Adrenal gland (tissue), 12 donors: ENCODE measurements around the gene RYR2. TPM values are rescaled to one million over a fixed set of nuclear protein-coding genes. Genes with fewer than 3 reads are reported as not detected.

Experiments
- DNase-seq, 7 donors: peaks; one replicate each; pipeline ENCODE4 v3.0.0-alpha.2; 2019 to 2020
- H3K27ac ChIP-seq, 5 donors: fragments of 200-600 bp; sonication (generic) in 4 of 5; 1 replicate in 3 of 5; 2 replicates in 2 of 5; pipeline versions ENCODE4 v1.5.1 to v1.8.0; 2016 to 2020; ENCODE audit warnings: mild to moderate bottlenecking in 1 of 5
- H3K27me3 ChIP-seq: fragments of 200-600 bp; 2 replicates; pipeline ENCODE4 v1.8.0; 2021
- H3K36me3 ChIP-seq, 2 donors: fragments of 200-600 bp; replicated peaks in 1 of 2; 1 replicate in 1 of 2; 2 replicates in 1 of 2; pipeline versions ENCODE4 v1.5.1 to v1.8.0; 2018 to 2022
- H3K4me1 ChIP-seq, 2 donors: fragments of 200-600 bp; replicated peaks in 1 of 2; 1 replicate in 1 of 2; 2 replicates in 1 of 2; pipeline versions ENCODE4 v1.5.1 to v1.8.0; 2018 to 2021
- H3K4me3 ChIP-seq, 4 donors: fragments of 200-600 bp; sonication (generic) in 3 of 4; one replicate each; pipeline ENCODE4 v1.5.1; 2016 to 2018
- H3K9me3 ChIP-seq, 3 donors: fragments of 200-600 bp; sonication (generic) in 1 of 3; replicated peaks in 1 of 3; 1 replicate in 2 of 3; 2 replicates in 1 of 3; pipeline versions ENCODE4 v1.5.1 to v1.8.0; 2016 to 2021
- CTCF ChIP-seq, 6 experiments: fragments of 450-650 bp in 4 of 6; fragments of 200-600 bp in 2 of 6; sonication (generic) in 1 of 6; IDR thresholded peaks; 1 replicate in 5 of 6; 2 replicates in 1 of 6; pipeline versions ENCODE4 v1.5.1 to v1.8.0; 2016 to 2021; ENCODE audit warnings: antibody characterized with exemption in 6 of 6, mild to moderate bottlenecking in 2 of 6, moderate library complexity in 1 of 6
- POLR2A ChIP-seq, 2 donors: fragments of 450-650 bp; IDR thresholded peaks; one replicate each; pipeline ENCODE4 v1.6.1; 2017; ENCODE audit warnings: antibody characterized with exemption in 2 of 2, mild to moderate bottlenecking in 2 of 2, moderate library complexity in 1 of 2
- WGBS, 4 donors: extraction: QIAGEN DNeasy Blood & Tissue Kit in 2 of 4; methylation state at CpG; one replicate each; pipeline versions ENCODE4 v1.1.5 to v1.1.7; 2013 to 2017; 5-methylcytosine and 5-hydroxymethylcytosine counted together
- intact Hi-C, 2 donors: fragments of 100-400 bp; cut with DNase I; formaldehyde crosslinking; loops; one replicate each; pipeline versions ENCODE4 v1.14.1 to v1.15.0; 2022 to 2023
- polyA plus RNA-seq, 3 donors: library from polyadenylated mRNA; stranded (reverse); fragments of 200-250 nt in 2 of 3; fragments of 350-450 nt in 1 of 3; fragmentation: Illumina TruSeq in 1 of 3; extraction: RNeasy Lipid Tissue Mini Kit (QIAGEN cat#74804) in 1 of 3; gene quantifications; one replicate each; pipeline ENCODE4 v1.2.3, GENCODE V29; 2013 to 2014
- total RNA-seq, 9 donors: library from RNA; depleted of rRNA in 4 of 9; stranded (reverse); fragments of >200 nt in 4 of 9; fragments of 120-200 nt in 1 of 9; fragmentation: NEBNext Ultra II Directional in 1 of 9; extraction: Animal tissue kit (Norgen Biotek cat#: 25700) in 1 of 9; gene quantifications; one replicate each; pipeline versions ENCODE4 v1.1.0 to v1.2.4, GENCODE V29; 2013 to 2023
- donor health status: healthy with polysubstance abuse.
- donor health status: Bipolar disorder and iron deficiency.
- donor health status: DM: yes; HTN: yes; CAD: no.
- donor health status: DM: no; HTN: no; CAD: no.
- donor health status: DM: no; HTN: no; CAD: no.
- donor health status: DM: yes; HTN: yes; CAD: no.

RYR2 gene
- total and polyA plus RNA-seq, 12 donors: 0.07 to 6.3 (median 0.18) TPM; not detected in 1

GRCh38 chr1:237799762-237800474 lies 757.9 kb downstream of the RYR2 start:
- no peak overlapping the region for H3K4me3 ChIP-seq
- no peaks in the 10 kb centered on the region for H3K9me3 ChIP-seq
- H3K36me3 ChIP-seq: no peaks in the 10 kb centered on the region
- 43 to 63% (median 57%) methylated on average over 5 of the region's 5 CpGs for WGBS, 4 donors
- H3K27ac ChIP-seq: no peak overlapping the region
- no peak for TF ChIP-seq POLR2A (IDR thresholded peaks at IDR 0.05)
- TF ChIP-seq CTCF (IDR thresholded peaks at IDR 0.05): peak in 1 of 6 experiments; percentile 11
- no peaks in the 10 kb centered on the region for H3K4me1 ChIP-seq
- intact Hi-C loops: no loop called here
- no peaks in the 10 kb centered on the region for H3K27me3 ChIP-seq
- DNase-seq: peak; percentile 16 to 60 (median 19)

GRCh38 chr1:237804516-237804915 lies 762.5 kb downstream of the RYR2 start:
- no peak for DNase-seq
- H3K4me1 ChIP-seq: no peaks in the 10 kb centered on the region
- 71 to 84% (median 80%) methylated on average over 3 of the region's 3 CpGs for WGBS, 4 donors

GRCh38 chr1:237809099-237809498 lies 767.1 kb downstream of the RYR2 start:
- no peak for DNase-seq
- no peak overlapping the region for H3K4me3 ChIP-seq
- H3K27ac ChIP-seq: no peak overlapping the region
- WGBS, 4 donors: 43 to 63% (median 58%) methylated on average over 2 of the region's 2 CpGs
- H3K36me3 ChIP-seq: no peaks in the 10 kb centered on the region
- no peaks in the 10 kb centered on the region for H3K4me1 ChIP-seq
- no peaks in the 10 kb centered on the region for H3K9me3 ChIP-seq
- TF ChIP-seq CTCF (IDR thresholded peaks at IDR 0.05) (no peak), POLR2A (IDR thresholded peaks at IDR 0.05) (no peak)
- intact Hi-C loops: no loop called here
- H3K27me3 ChIP-seq: peaks cover 4% of the 10 kb centered on the region

More at GRCh38 chr1:237804516-237804915, 762.5 kb downstream of the RYR2 start:
- Histone ChIP-seq H3K9me3 (no peaks in the 10 kb centered on the region), H3K36me3 (no peaks in the 10 kb centered on the region), H3K4me3 (no peak overlapping the region), H3K27me3 (peaks cover 4% of the 10 kb centered on the region), H3K27ac (no peak overlapping the region)
- TF ChIP-seq CTCF (IDR thresholded peaks at IDR 0.05) (no peak), POLR2A (IDR thresholded peaks at IDR 0.05) (no peak)
- intact Hi-C loops: no loop called here

GRCh38 chr1:237811633-237812032 lies 769.6 kb downstream of the RYR2 start:
- no peak for DNase-seq
- WGBS, 4 donors: 64 to 65% (median 65%) methylated on average over 5 of the region's 5 CpGs
- Histone ChIP-seq H3K27ac (no peak overlapping the region), H3K36me3 (no peaks in the 10 kb centered on the region), H3K4me3 (no peak overlapping the region), H3K9me3 (no peaks in the 10 kb centered on the region), H3K4me1 (no peaks in the 10 kb centered on the region), H3K27me3 (peaks cover 4% of the 10 kb centered on the region)
- intact Hi-C loops: no loop called here
- TF ChIP-seq CTCF (IDR thresholded peaks at IDR 0.05) (no peak), POLR2A (IDR thresholded peaks at IDR 0.05) (no peak)
